HTR-8/SVneo (cell line): ENCODE results near the gene RHAG.
"Not testable (repeated sequence)": the region's sequence is repeated elsewhere in the genome, so short reads cannot be mapped to it uniquely, and the experiment has no call there.

Experiments used
- DNase-seq: peaks from one replicate; pipeline ENCODE4 v3.0.0; 2011; ENCODE audit warnings: low spot score, mixed read lengths; ENCODE audit not compliant: insufficient read length
- FAIRE-seq: peaks from 2 replicates; lab custom pipeline; 2011; peaks lifted over from hg19 to GRCh38; lab: Jason Lieb, UNC

The RHAG gene

DNA sequence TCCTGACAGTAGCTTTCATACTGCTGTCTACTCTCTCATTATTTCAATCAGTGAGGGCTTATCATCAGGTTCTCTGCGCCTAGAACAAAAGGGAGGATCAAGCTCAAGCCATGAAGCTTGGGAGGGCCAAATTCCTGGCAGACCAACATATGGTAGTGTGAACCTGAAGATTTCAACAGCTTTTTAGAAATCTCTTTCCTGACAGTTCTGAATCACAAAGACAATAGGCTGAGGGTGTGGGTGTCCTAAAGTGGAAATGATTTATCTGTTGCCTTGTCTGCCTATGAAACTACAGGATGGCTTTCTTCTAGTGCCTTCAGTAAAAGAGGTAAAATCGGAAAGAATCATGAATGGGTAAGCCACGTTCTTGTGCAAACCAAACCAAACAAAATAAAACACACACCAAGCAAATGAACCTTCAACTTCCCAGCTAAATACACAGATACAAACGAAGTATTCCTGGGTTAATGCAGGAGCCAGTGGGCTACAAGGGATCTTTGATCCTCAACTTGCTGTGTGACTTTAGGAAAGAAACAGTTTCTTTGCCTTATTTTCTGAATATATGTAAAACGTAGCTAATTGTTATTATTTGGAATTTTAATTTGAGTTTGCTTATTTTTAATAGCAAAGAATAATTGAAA is 2.7 kb upstream of the RHAG start:
- FAIRE-seq (no peak), DNase-seq (no peak)

DNA sequence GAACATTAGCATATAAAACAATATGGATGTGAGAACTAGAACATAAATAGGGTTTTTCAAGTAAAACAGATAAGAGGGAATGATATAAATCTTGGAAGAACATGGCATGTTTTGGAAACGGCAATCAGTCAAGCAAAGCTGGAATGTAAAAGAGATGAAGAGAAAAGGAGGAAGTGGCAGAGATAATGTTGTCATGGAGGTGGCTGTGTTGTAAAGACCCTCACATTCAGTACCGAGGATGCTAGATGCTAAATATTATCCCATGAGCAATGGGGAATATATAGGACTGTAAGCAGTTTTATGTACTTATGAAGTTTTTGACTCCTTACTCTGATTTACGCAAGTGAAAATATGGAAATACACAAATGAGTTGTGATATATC is 702 bp upstream of the RHAG start:
- FAIRE-seq, result no peak

DNA sequence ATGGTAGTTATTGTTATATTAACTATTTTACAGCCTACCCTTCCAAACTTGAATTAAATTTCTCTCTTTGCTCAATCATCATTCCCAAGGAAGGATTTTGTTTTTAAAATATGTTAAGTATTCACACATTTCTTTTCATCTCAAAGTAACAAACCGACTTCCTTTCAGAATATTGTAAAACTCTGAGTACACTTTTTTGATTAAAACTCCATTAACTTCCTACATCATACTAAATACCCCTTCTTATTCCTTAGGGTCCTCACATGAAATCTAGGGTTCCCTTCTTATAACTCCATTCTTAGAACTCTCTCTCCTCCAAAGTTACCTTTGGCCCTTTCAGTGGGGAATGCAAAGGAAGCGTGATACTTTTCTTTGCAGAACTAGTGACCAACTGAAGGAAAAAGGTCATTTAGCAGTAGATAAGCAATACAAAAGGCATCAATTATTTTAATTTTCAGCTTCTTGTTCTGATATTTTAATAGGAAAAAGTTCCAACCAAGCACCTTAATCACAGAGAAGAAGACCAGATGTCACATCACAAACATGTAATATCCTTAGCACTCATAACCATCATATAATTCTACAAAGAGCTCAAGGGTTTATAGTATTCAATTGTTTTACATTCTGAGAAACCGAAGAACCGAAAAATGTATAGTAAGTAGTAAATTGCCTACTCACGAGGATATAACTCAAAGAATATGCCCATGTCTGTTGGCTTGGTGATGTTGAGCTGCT is 494 bp downstream of the RHAG start:
- DNase-seq, result no peak
- no peak for FAIRE-seq

More for the DNA sequence above, 702 bp upstream of the RHAG start:
- DNase-seq, result no peak

DNA sequence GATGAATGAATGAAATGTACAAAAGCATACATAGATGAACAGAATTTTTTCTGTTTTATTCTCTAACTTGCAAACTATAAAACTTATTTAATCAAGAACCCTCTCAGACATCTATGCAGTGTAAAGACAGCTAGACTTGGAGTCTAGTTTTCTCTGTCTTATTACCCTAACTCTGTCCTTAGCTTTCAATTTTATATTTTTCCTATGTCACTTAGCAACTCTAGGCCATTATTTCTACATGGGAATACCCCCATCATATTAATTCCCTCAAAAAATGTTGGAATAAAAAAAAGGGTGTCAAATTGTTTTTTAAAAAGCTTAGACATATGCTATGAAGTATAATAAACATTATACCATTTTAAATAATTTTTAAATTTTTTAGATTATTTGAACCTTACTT is 1.2 kb downstream of the RHAG start:
- no peak for DNase-seq
- no peak for FAIRE-seq

DNA sequence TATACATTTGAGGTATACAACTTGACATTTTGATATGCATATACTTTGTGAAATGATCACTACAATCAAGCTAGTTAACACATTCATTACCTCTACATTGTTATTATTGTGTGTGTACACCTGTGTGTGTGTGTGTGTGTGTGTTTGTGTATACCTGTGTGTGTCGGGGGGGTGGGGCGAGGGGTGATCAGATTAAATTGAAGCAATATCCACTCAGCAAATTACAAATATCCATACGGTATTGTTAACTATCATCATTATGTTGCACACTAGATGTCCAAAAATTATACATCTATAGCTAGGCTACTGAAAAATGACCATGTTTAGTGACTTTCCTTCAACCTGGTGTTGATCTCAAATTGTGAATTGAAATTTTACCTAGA is 1.8 kb downstream of the RHAG start:
- FAIRE-seq, result no peak
- DNase-seq, result no peak

DNA sequence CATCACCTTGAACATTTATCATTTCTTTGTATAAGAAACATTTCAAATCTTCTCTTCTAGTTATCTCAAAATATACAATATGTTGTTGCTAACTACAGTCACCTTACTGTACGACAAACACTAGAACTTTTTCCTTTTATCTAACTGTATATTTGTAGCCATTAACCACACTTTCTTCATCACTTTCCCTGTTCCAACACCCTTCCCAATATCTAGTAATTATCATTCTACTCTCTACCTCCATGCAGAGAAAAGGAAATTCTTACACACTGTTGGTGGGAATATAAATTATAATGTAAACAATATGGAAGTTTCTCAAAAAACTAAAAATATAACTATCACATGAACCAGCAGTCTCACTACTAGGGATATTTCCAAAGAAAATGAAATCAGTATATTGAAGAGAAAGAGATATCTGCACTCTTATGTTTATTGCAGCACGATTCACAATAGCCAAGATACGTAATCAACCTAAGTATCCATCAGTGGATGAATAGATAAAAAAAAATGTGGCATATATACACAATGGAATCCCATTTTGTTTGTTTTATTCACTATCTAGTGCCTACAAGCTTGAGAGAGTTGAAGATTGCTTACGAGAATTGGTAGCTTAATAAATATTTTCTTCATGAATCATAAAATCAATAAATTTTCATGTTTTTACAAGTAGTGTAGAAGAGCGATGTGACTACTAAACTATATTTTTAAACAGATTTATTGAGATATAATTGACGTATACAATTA is 2.4 kb downstream of the RHAG start:
- DNase-seq, result no peak
- FAIRE-seq, result no peak

DNA sequence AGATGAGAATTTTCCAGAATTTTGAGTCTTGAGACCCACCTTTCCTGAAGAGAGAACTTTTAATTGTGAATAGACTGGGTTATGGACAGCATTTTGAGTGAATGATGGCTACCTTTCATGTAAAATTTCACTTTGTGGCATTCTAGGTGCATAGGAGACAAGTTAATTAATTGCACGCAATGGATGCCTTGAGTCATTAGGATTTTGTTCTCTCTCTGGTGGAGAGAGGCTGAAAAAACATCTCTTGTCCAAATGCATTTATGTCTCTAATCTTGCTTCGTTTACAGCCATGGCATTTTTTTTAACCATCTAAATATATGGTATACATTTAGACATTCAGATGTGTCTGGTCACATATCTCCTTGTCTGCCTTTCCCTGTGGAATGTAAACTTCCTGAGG is 3.1 kb downstream of the RHAG start:
- FAIRE-seq, result no peak
- DNase-seq, result no peak

DNA sequence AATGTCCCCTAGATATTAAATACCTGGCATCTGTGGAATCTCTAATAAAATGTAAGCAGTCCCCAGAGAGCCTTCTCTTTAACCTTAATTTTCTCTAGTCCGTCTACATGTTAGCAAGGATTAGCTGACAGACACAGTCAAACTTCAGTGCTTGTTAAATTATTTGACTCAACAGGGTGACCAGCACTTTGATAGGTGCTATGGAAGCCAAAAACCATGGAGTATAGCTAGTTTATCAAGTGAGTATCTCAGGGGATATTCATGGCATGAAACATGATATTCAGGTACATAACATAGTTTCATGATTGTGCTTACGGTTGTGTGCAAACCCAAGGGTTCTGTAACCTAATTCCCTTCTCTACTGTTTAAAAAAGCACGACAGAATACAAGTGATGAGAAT is 3.9 kb downstream of the RHAG start:
- FAIRE-seq (no peak), DNase-seq (no peak)

DNA sequence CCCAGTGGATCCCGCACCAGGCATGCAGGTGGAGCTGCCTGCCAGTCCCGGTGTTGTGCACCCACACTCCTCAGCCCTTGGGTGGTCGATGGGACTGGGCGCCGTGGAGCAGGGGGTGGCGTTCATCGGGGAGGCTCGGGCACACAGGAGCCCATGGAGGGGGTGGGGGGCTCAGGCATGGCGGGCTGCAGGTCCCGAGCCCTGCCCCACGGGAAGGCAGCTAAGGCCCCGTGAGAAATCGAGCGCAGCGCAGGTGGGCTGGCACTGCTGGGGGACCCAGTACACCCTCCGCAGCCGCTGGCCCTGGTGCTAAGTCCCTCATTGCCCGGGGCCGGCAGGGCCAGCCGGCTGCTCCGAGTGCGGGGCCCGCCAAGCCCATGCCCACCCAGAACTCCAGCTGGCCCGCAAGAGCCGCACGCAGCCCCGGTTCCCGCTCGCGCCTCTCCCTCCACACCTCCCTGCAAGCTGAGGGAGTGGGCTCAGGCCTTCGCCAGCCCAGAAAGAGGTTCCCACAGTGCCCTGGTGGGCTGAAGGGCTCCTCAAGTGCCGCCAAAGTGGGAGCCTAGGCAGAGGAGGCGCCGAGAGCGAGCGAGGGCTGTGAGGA is 7.1 kb downstream of the RHAG start:
- FAIRE-seq, DNase-seq: not testable (repeated sequence)

DNA sequence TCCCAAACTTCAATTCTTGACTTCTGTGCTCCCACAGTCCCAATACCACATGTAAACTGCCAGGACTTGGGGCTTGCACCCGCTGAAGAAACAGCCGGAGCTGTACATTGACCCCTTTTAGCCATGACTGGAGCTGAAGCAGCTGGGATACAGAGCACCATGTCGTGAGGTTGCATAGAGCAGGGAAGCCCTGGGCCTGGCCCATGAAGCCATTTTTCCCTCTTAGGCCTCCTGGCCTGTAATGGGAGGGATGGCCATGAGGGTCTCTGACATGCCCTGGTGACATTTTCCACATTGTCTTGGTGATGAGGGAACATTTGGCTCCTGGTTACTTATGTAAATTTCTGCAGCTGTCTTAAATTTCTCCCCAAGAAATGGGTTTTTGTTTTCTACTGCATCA is 9.8 kb downstream of the RHAG start:
- DNase-seq, result no peak
- FAIRE-seq, result no peak

DNA sequence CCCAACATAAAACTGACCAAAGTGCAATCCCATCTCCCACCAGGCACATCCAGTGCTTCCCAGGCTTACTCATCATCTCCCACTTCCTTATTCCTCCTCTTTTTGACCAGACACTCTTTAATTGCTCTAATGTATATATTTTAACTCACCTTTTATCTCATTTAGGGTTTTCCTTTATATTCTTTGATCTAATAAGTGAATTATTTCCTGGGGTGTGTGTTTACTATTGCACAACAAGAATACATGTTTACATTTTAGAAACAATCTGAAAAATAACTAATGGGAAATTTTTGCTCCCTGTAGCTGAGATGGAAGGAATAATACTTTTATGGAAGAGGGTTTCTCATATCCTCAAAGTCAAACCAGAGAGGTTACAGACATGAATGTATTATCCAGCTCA is 18.4 kb downstream of the RHAG start:
- DNase-seq (no peak), FAIRE-seq (no peak)

DNA sequence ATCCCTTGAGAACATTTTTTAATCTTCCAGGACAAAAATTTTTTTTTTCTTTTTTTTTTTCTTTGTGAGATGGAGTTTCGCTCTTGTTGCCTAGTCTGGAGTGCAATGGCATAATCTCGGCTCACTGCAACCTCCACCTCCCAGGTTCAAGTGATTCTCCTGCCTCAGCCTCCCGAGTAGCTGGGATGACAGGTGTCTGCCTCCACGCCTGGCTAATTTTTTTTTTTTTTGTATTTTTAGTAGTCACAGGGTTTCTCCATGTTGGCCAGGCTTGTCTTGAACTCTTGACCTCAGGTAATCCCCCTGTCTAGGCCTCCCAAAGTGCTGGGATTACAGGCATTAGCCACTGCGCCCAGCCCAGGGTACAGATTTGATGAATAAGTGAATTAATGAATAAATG is 22.5 kb downstream of the RHAG start:
- not testable (repeated sequence) for DNase-seq, FAIRE-seq

DNA sequence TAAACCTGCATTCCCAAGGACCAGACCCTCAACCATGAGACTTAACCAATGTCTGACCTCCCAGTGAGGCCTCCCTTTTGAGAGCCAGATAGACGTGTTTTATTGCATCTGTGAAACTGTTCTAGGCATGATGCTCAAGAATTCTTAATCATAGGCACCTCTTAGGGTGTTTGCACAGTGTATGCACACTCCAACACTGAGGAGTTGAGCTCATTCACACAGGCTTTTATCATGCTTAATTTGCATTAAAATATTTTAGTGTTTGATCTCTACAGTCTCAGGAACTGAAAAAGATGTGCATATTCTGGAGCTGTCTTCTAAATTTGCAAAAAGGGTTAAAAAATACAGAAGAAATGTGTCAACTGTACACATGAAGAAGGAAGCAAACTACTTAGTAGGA is 27.4 kb downstream of the RHAG start:
- no peak for FAIRE-seq
- no peak for DNase-seq

DNA sequence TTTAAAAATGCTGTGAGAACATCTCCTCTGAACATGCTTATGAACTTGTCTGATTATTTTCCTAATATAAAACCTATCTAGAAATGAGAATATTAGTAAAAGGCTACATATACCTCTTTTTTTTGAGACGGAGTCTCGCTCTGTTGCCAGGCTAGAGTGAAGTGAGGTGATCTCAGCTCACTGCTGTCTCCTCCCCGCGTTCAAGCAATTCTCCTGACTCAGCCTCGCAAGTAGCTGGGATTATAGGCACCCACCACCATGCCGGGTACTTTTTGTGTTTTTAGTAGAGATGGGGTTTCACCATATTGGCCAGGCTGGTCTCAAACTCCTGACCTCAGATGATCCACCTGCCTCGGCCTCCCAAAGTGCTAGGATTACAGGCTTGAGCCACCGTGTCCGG is 28.4 kb downstream of the RHAG start:
- DNase-seq, FAIRE-seq: not testable (repeated sequence)

DNA sequence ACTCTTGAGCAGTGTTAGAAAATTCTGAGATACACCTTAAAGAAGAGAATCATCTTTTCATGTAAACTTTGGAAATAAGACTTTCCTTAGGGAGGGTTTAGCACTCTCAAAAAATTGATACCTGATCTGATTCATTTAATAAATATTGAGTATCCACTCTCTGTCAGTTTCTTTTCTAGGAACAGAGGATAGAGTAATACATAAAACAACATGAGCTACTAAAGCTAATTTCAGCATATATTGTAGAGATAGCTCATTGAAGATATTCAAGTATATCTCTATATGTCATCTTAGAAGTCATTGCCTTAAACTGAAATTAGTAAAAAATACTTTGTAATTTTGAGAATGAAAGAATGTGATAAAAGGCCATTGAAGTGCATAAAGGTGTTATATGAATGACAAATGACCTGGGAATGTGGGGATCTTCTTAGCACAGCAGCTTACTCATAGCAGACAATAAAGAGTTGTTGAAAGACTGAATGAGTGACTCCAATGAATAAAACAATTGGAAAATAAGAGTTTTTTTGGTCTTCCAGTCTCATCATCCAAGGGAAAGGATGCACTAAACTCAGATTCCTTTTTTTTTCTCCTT is 29.2 kb downstream of the RHAG start:
- DNase-seq (no peak), FAIRE-seq (no peak)

DNA sequence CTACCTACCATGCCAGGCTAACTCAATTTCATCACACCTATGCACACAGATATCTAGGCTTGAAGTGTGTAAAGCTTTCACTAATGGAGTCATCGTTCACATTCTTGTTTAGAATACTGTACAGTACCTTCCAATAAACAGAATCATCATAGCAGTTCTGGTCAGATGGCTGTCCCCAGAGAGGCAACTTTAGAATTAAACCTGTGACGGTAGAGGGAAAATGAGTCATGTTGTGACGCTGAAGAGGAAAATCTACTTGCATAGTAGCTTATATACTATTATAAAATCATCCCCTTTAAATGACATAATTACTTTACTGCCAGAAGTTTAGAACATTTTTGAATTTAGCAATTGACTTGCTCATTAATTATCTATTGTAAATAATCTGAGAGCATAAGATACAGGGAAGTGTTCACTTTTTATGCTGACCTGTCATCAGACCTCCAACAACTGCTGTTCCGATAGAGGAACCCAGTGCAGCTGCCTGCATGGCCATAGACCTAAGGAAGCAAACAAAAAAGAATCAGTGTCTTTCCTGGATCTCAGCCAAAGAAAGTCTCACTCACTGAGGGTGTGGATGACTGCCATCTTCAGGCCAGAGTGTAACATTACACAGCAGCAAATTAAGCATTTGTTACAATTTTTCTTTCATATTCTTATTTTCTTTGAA is 29.8 kb downstream of the RHAG start:
- peak; percentile 86 for FAIRE-seq
- peak; percentile 69 for DNase-seq

DNA sequence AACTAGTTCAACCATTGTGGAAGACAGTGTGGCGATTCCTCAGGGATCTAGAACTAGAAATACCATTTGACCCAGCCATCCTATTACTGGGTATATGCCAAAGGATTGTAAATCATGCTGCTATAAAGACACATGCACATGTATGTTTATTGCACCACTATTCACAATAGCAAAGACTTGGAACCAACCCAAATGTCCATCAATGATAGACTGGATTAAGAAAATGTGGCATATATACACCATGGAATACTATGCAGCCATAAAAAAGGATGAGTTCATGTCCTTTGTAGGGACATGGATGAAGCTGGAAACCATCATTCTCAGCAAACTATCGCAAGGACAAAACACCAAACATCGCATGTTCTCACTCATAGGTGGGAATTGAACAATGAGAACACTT is 32.6 kb downstream of the RHAG start:
- not testable (repeated sequence) for DNase-seq, FAIRE-seq

DNA sequence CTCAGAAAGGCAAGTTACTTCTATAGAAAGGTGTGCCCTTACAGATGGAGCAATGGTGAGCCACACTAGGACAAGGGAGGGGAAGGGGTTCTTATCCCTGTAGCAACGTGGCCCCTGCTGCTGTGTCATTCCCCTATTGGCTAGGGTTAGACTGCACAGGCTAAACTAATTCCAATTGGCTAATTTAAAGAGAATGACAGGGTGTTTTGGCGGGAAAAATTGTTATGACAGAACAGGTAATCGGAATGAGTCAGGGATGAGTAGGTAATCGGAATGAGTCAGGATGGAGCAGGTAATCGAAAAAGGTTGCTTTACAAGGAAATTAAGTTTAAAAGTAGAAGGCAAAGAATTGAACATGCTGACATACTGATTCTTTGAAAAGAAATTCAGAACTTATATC is 49.4 kb downstream of the RHAG start:
- DNase-seq, FAIRE-seq: not testable (repeated sequence)

DNA sequence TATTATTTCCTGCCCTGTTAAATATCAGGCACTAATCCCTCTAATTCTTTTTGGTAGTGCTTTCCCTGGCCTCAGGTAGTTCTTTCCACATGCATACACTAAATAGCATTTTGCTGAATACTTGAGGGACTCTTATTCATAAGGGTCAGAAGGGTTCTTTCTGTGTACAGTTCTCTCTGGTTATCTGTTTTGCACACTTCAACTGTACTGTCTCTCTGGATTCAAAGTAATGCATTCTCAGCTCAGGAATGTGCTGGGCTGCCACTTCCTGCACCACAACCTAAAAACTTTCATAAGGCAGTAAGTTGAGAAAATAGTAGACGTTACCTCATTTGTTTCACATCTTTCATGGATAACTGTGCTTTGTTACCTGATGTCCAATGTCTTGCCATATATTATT is 54.1 kb downstream of the RHAG start:
- DNase-seq (no peak), FAIRE-seq (no peak)

DNA sequence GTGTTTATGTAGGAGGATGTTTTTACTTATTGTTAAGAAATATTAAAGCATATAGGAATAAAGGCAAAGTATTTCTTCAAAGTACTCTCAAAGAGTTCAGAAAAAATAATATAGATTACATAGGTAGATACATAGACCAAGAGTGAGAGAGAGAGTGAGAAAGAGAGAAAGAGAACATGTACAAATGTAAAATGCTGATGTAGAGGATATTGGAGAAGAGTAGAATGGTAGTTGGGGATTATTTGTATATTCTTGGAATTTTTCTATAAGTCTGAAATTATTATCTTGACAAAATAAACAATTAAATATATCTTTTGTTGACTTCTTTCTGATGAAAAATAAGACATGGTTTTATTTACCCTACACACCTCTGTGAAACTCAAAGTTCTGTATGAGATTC is 57.0 kb downstream of the RHAG start:
- FAIRE-seq (no peak), DNase-seq (no peak)
